Astrocyte of the spinal cord (primary cell): ENCODE measurements around the gene TNFRSF13B.

ENCODE experiments used
- DNase-seq: peaks from one replicate; pipeline ENCODE4 v3.0.0; 2011; ENCODE audit warnings: low read depth, low spot score
- H3K4me3 ChIP-seq: 2 replicates; pipeline ENCODE4 v1.5.1; 2011; ENCODE audit warnings: low read depth, mild to moderate bottlenecking, low read length, moderate library complexity
- in situ Hi-C: cut with HindIII; loops from 2 replicates; pipeline ENCODE4 v1.10.0; 2017; ENCODE audit warnings: low sequenced_read_pairs
- TF ChIP-seq, protein P1 (sequence below): IDR thresholded peaks from 2 replicates; pipeline ENCODE4 v1.5.1; 2012; ENCODE audit warnings: low read depth, mild to moderate bottlenecking, low read length, inconsistent platforms

TNFRSF13B gene

DNA sequence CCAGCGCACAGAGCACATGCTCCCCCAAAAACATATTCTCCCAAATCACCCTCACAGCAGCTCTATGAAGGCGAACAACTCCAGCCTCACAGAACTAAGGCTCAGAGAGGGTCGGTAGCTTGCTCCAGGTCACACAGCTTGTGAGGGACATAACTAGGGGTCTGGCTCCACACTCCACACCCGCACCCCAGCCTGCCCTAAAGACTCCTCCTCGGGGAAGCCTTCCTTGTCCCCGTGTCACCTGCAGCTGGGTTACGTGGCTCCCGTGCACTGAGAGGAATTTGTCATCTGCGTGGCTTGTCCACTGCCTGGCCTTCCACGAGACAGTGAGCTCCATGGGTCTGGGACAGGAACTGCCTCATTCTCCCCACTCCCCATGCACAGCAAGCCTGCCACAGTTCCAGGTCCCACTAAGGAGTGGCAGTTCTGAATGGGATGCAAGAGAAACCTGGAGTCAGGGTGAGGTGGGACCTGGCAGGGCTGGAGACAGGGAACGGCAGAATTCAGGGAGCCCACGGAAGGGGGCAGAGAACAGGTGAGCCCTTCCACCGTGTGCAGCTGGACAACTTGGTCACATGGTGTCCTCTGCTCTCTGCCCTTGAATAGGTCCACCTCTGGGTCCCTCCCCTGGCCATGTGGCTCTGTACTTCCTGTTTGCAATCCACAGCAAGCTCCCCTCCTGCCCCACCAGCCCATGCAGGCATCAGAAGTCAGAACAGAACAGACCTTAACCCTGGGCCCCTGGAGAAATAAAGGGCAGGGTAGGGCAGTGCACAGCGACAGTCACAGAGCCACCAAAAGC lies 27.4 kb downstream of the TNFRSF13B start:
- TF ChIP-seq, protein P1, sequence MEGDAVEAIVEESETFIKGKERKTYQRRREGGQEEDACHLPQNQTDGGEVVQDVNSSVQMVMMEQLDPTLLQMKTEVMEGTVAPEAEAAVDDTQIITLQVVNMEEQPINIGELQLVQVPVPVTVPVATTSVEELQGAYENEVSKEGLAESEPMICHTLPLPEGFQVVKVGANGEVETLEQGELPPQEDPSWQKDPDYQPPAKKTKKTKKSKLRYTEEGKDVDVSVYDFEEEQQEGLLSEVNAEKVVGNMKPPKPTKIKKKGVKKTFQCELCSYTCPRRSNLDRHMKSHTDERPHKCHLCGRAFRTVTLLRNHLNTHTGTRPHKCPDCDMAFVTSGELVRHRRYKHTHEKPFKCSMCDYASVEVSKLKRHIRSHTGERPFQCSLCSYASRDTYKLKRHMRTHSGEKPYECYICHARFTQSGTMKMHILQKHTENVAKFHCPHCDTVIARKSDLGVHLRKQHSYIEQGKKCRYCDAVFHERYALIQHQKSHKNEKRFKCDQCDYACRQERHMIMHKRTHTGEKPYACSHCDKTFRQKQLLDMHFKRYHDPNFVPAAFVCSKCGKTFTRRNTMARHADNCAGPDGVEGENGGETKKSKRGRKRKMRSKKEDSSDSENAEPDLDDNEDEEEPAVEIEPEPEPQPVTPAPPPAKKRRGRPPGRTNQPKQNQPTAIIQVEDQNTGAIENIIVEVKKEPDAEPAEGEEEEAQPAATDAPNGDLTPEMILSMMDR, result no peak
- in situ Hi-C loops, result no loop called here
- no peak overlapping the region for H3K4me3 ChIP-seq
- DNase-seq, result no peak

DNA sequence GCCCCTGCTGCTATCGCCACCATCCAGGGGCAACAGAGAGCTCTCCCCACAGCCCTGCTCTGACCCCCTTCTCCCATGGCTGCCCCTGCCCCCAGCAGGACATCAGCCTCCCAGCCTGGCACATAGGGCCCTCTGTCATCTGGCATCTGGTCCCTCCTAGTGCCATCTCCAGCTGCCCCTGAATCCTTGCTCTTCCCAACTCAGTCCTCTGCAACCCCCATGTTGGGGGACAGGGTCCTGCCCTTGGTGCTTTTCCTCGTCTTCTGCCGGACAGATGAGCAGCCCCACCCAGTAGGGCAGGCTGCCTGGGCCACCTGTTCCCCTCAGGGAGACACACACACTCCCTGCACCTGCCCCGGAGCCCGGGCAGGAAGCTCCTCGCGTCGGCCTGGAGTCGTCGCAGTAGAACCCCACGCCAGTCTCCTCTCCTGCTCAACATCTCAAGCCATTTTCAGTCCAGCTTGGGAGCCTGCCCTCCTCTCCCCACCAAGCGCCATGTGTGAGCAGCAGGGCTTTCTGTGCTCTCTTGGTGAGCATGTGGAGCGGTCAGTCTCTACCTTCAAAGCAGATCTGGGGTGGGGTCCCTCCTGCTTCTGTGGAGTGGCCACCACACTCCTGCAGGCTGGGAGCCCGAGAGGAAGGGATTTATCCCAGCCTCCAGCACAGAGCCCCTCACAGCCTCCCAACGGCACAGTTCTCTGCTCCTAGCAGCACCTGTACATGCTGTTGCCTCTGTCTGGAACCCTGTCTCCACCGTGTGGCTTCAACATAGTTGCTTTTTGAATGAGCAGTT lies 28.2 kb downstream of the TNFRSF13B start:
- in situ Hi-C loops, result no loop called here
- TF ChIP-seq, protein P1, result no peak
- H3K4me3 ChIP-seq, result no peak overlapping the region
- DNase-seq, result no peak

DNA sequence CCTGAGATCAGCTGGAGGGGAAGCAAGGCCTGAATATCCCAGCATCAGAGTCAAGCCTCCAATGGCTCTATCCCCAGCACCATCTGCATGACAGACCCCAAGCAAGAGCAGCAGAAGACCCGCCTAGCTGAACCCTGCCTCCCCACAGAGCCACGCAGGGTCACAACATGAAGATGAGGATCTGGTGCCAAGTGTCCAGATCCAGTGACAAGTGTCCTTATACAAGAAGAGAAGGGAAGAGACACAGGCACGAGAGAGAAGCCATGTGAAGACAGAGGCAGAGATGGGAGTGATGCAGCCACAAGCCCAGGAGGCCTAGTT lies 28.9 kb downstream of the TNFRSF13B start:
- in situ Hi-C loops, result no loop called here
- no peak overlapping the region for H3K4me3 ChIP-seq
- TF ChIP-seq, protein P1, result no peak

DNA sequence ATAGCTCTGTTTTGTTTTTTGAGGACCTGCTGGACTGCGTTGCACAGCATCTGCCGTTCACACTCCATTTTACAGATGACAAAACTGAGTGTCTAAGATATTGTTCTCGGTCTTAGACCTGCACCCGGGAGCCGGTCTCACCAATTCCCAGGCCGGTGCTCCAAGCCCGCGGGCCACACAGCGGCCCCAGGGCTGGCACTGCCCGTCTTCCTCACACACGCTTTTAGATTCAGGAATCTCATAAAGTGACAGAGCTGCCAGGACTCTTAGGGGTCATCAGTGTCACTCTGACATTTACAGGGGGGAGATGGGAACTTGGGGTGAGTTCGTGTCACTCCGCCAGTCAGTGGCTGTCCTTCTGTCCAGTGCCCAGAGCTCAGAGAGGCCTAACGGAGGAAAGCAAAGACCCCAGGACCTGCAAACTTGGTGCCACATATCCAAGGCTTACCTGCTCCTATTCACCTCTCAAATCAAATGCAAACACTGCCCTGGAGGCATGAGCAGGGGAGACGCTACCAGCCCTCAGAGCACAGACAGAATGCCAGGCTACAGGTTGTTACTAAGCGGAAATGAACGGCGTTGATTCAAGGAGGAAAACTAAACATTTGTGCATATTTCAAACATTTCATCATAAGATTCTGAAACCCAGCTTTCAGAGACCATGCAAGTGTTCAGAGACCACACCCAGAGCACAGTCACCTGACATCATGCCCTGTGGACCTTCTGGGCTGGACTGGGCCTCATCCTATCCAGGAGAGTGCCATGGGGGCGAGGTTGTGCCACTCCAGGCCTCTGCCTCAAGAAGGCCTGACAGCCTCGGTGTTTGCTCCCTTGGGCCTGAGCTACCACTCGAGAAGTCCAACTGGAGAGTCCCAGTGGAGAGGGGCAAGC lies 29.5 kb downstream of the TNFRSF13B start:
- in situ Hi-C loops, result no loop called here
- no peak for DNase-seq
- TF ChIP-seq, protein P1, result no peak
- H3K4me3 ChIP-seq, result no peak overlapping the region

More for the DNA sequence above, 28.9 kb downstream of the TNFRSF13B start:
- no peak for DNase-seq

DNA sequence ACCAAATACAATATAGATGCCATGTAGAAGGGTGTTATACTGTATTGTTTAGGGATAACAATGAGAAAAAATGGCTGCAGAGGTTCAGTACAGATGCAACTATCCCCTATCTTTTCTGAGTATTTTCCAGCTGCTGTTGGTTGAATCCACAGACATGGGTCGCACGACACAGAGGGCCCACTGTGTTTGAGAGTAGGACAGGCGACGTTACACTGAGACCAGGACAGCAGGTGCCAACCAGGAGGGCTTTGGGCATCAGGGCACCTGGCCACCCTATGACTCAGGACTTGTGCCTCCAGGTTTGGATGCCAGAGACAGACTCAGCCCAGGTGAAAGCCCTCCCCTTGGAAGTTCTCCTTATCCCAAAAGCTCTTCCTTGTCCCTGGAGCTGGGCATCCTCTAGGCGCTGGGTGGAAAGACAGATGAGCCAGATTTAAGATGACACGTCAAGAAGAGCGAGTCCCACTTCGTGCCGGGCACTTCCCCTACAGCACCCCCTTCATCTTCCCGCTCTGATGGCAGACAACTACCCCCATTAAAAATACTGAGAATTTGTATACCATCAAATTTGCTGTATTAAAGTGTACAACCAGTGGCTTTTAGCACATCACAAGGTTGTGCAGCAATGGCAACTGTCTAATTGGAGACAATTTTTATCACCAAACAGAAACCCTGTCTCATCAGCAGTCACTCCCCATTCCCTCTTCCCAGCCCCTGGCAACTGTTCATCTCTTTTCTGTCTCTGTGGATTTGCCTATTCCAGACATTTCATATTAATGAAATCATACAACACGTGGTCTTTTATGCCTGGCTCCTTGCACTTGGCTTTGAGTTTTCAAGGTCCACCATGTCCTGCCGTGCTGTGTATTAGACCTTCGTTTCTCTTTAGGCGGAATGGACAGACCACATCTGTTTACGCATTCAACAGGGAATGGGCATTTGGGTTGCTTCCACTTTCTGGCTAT lies 30.6 kb downstream of the TNFRSF13B start:
- TF ChIP-seq, protein P1, result no peak
- H3K4me3 ChIP-seq, result no peak overlapping the region
- no peak for DNase-seq
- in situ Hi-C loops, result no loop called here
